HG03469 (cell line): ENCODE measurements around the gene GORAB.

Experiments used
- ATAC-seq: cut with Tn5 transposase; IDR thresholded peaks from one replicate; pipeline ENCODE4 v1.9.1; 2021; ENCODE audit warnings: mild to moderate bottlenecking, moderate library complexity, moderate number of reproducible peaks; ENCODE audit not compliant: unreplicated experiment

Gene GORAB

GRCh38 chr1:170531758-170532657 lies at the start of gene GORAB:
GORAB (plus strand) TSS chr1:170532166; CDS start chr1:170532224, 58 bp downstream.
- peak; percentile 93 for ATAC-seq

DNA sequence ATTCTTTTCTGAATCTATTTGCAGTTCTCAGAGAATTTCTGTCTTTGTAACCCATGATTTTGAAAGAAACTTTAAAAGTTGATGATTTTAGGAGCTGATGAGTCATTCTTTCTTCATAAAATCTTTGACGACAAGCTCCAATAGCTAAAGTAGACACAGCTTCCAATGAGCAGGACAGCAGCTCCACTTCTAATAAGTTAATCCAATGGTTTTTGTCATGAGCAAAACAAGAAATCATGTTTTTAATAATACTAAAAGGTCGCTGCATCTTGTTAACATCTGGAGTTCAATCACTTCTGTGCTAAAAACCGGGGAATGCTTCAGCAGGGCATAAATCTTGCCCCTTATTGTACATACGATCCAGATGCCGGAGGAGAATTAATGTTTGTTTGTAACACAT lies 48.9 kb upstream of the GORAB start:
- no peak for ATAC-seq

DNA sequence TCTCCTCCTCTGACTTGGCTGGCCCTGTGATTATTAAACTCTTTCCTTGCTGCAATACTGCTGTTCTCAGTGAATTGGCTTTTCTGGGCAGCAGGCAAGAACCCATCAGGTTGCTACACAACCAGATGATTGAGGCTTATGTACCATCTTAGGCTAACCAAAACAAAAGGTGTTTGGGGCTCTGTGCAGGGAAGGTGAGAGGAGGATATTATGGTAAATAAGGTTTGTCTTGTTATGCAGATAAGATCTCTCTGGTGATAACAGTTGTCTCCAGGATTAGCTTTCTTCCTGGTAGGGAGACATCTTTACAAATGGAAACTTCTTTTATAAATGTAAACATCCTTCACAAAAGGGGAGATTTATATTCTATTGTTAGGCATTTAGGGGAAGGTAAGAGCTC lies 44.5 kb upstream of the GORAB start:
- no peak for ATAC-seq

GRCh38 chr1:170491291-170491690 lies 40.7 kb upstream of the GORAB start:
- no peak for ATAC-seq

- no peak for ATAC-seq
Observed at GRCh38 chr1:170494369-170494768, 37.6 kb upstream of the GORAB start.

GRCh38 chr1:170495006-170495405 lies 37.0 kb upstream of the GORAB start:
- ATAC-seq = no peak

DNA sequence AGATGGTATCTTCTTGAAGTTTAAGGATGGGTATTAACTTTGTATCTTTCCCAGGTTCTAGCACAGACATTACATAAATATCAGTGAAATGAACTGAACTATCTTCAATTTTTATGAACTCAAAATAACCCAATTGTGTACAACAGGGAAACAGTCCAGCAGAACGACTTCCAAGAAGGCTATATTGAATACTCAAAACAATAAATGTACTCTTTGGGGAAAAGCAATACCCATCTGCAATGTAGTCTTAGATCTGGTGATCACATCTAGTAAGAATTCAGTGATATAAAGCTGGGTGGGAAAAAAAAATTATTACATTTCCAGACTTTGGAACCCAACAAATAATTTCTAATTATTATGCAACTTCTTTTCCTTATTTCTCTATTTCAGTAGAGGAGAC lies 33.1 kb upstream of the GORAB start:
- no peak for ATAC-seq

- ATAC-seq = no peak
Observed at GRCh38 chr1:170503665-170504064, 28.3 kb upstream of the GORAB start.

GRCh38 chr1:170510163-170510562 lies 21.8 kb upstream of the GORAB start:
- ATAC-seq = no peak

GRCh38 chr1:170511038-170511437 lies 20.9 kb upstream of the GORAB start:
- ATAC-seq = no peak

DNA sequence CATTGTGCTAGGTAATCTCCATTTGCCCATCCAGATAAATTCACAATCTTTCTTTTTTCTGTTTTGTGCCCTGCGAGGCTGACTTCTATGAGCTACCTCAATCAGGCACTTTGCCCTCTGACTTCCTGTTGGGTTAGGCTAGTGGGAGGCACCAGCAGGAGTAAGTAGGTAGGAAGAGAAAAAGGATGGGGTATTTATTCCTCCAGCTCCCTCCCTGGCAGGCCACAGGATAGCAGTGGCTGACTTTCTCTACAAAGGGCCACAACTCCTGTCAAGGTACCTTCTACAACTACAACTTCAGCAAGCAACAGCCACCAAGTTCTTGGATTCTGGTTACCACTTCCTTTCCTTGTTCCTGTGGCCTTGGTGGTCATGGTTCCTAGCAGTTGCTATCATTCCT lies 18.8 kb upstream of the GORAB start:
- ATAC-seq = no peak

- no peak for ATAC-seq
Observed at GRCh38 chr1:170518185-170518834, 13.7 kb upstream of the GORAB start.

DNA sequence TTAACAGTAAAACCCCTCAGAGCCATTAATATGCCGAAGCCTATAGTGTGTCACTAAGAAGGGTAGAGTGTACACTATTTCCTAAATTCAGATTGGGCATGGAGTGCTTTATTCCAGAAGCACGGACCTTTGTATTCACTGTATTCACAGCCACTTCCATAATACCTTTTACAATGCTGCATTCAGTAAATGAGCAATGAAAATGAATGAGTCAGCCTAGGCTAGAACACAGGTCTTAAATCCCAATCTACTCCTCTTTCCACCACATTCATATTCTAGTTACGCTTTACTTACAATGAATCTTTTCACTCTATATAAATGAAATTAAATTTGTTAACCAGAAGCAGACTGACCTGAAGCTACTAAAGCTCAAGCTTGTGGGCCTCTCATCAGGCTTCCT lies 13.0 kb upstream of the GORAB start:
- ATAC-seq = no peak

GRCh38 chr1:170520601-170521000 lies 11.4 kb upstream of the GORAB start:
- no peak for ATAC-seq

DNA sequence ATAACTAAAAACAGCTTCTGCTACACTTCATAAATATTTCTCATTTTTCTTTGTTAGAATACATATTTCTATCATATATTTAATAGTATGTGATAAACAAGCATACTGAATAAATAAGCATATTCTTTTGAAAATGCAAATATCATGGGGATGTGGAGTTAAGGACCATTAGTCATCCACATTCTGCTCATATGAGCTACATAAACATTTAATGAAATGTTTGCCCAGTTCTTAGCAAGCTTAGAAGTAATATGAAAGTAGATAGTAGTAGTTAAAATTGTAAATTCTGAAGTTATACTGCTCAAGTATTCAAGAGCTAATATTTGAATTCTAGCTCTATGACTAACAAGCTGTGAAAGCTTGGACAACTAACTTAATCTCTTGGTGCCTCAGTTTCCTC lies 10.1 kb upstream of the GORAB start:
- no peak for ATAC-seq

DNA sequence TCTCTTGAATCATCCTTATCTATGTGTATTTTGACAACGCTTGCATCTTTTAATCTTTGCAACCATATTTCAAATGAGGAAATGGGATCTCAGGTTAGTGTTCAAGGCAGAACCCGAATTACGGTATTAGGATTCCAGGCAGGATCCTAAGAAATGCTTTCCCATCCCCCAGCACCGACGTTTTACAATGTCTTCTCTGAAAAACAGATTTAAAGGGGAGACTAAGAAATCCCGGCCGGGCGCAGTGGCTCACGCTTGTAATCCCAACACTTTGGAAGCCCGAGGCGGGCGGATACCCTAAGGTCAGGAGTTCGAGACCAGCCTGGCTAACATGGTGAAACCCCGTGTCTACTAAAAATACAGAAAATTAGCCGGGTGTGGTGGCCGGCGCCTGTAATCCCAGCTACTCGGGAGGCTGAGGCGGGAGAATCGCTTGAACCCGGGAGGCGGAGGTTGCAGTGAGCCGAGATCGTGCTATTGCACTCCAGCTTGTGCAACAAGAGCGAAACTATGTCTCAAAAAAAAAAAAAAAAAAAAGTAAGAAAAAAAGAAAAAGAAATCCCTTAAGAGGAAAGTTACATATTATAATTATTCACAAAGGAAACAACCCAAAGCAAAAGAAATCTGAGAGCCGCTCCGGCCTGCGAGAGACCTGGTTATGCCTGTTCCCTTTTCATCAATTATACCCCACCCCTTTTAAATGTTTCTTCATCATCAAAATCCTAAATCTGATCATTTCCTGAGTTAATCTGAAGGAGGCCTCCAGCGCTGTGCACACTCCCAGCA lies 801 bp upstream of the GORAB start:
- no peak for ATAC-seq

GRCh38 chr1:170533298-170533697 lies 1.3 kb downstream of the GORAB start:
- no peak for ATAC-seq

- no peak for ATAC-seq
Observed at GRCh38 chr1:170534626-170535147, 2.7 kb downstream of the GORAB start.

- ATAC-seq = no peak
Observed at GRCh38 chr1:170535418-170535817, 3.5 kb downstream of the GORAB start.

DNA sequence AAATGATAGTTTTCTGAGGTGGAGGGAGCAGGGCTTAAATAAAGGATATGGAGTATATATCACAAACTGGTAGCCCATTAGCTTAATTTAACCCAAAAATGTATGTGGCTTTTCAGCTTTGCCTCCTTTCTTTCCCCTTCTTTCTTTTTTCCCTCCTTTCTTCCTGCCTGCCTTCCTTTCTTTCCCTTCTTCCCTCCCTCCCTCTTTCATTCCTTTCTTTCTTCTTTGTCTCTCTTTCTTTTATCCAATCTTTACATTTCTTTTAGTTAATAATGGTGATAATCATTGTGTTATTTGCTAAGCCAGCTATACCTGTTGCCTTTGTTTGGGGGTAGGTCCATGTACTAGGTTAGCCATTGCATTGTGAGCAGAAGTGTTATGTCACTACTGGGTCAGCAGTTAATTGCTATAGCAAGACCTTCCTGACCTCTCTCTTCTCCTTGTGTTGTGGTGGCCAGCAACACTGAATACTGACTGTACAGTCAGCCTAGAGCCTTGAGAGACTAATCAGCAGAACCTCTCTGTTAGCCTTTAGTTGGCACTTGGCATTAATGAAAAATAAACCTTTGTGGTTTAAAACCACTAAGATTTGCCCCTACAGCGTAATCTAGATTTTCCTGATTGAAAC lies 5.1 kb downstream of the GORAB start:
- no peak for ATAC-seq
